H9 (cell line): ENCODE data around the gene BRF1. TPM values are rescaled to one million over a fixed set of nuclear protein-coding genes. Genes with fewer than 3 reads are reported as not detected.

ENCODE experiments used
- DNase-seq: peaks from one replicate; pipeline ENCODE4 v3.0.0-alpha.2; 2017
- H2AFZ ChIP-seq: one replicate; pipeline ENCODE4 v1.6.1; 2013; ENCODE audit warnings: mild to moderate bottlenecking, low read length, control low read depth, moderate library complexity
- H2AK5ac ChIP-seq: 2 replicates; pipeline ENCODE4 v1.6.1; 2013; ENCODE audit warnings: low read length, control low read depth, mixed read lengths; ENCODE audit not compliant: insufficient read length
- H2BK120ac ChIP-seq: one replicate; pipeline ENCODE4 v1.6.1; 2013; ENCODE audit warnings: low read depth, mild to moderate bottlenecking, low read length, control low read depth, inconsistent platforms; ENCODE audit not compliant: poor library complexity, severe bottlenecking
- H2BK12ac ChIP-seq: 2 replicates; pipeline ENCODE4 v1.6.1; 2013; ENCODE audit warnings: low read length, control low read depth, mixed read lengths, low read depth; ENCODE audit not compliant: insufficient read length
- H2BK15ac ChIP-seq: 2 replicates; pipeline ENCODE4 v1.6.1; 2013; ENCODE audit warnings: low read depth, low read length, control low read depth
- H2BK20ac ChIP-seq: one replicate; pipeline ENCODE4 v1.6.1; 2013; ENCODE audit warnings: low read depth, mild to moderate bottlenecking, low read length, control low read depth, inconsistent platforms; ENCODE audit not compliant: poor library complexity, severe bottlenecking
- H2BK5ac ChIP-seq: 2 replicates; pipeline ENCODE4 v1.6.1; 2013; ENCODE audit warnings: low read length, control low read depth, mixed read lengths; ENCODE audit not compliant: insufficient read length
- H3K14ac ChIP-seq: 2 replicates; pipeline ENCODE4 v1.6.1; 2013; ENCODE audit warnings: low read length, control low read depth; ENCODE audit not compliant: insufficient read depth
- H3K18ac ChIP-seq: 2 replicates; pipeline ENCODE4 v1.6.1; 2013; ENCODE audit warnings: low read depth, mild to moderate bottlenecking, mixed read lengths, low read length, control low read depth; ENCODE audit not compliant: insufficient read length
- H3K23ac ChIP-seq: 2 replicates; pipeline ENCODE4 v1.6.1; 2013; ENCODE audit warnings: low read length, control low read depth, mixed read lengths, low read depth; ENCODE audit not compliant: insufficient read length
- H3K23me2 ChIP-seq: 2 replicates; pipeline ENCODE4 v1.6.1; 2013; ENCODE audit warnings: low read depth, mild to moderate bottlenecking, mixed read lengths, low read length, control low read depth; ENCODE audit not compliant: insufficient read length, poor library complexity, severe bottlenecking
- H3K27ac ChIP-seq: 2 replicates; pipeline ENCODE4 v1.5.1; 2013; ENCODE audit warnings: low read length, control low read depth, mixed read lengths, low read depth; ENCODE audit not compliant: insufficient read length
- H3K27me3 ChIP-seq: 2 replicates; pipeline ENCODE4 v1.6.1; 2013; ENCODE audit warnings: low read length, control low read depth, inconsistent platforms; ENCODE audit not compliant: insufficient read depth
- H3K4ac ChIP-seq: 2 replicates; pipeline ENCODE4 v1.6.1; 2013; ENCODE audit warnings: low read depth, mild to moderate bottlenecking, control low read depth, inconsistent platforms, low read length, moderate library complexity
- H3K4me1 ChIP-seq: 2 replicates; pipeline ENCODE4 v1.6.1; 2013; ENCODE audit warnings: low read length, control low read depth, inconsistent platforms; ENCODE audit not compliant: insufficient read depth
- H3K4me2 ChIP-seq: 2 replicates; pipeline ENCODE4 v1.6.1; 2013; ENCODE audit warnings: low read length, control low read depth, mixed read lengths; ENCODE audit not compliant: insufficient read length, insufficient read depth
- H3K56ac ChIP-seq: 2 replicates; pipeline ENCODE4 v1.6.1; 2013; ENCODE audit warnings: low read depth, mild to moderate bottlenecking, mixed read lengths, low read length, control low read depth; ENCODE audit not compliant: insufficient read length
- H3K79me1 ChIP-seq: 2 replicates; pipeline ENCODE4 v1.6.1; 2013; ENCODE audit warnings: low read depth, mild to moderate bottlenecking, moderate library complexity, low read length, control low read depth, inconsistent platforms; ENCODE audit not compliant: insufficient read depth, poor library complexity, severe bottlenecking
- H3K79me2 ChIP-seq: 2 replicates; pipeline ENCODE4 v1.6.1; 2013; ENCODE audit warnings: low read length, control low read depth, inconsistent platforms; ENCODE audit not compliant: insufficient read depth
- H3K9ac ChIP-seq: 2 replicates; pipeline ENCODE4 v1.6.1; 2013; ENCODE audit warnings: low read length, control low read depth, mixed read lengths; ENCODE audit not compliant: insufficient read length; ENCODE audit errors: extremely low read depth
- H3K9me3 ChIP-seq: one replicate; pipeline ENCODE4 v1.6.1; 2013; ENCODE audit warnings: low read depth, low read length, inconsistent platforms; ENCODE audit not compliant: control insufficient read depth
- H3T11ph ChIP-seq: one replicate; pipeline ENCODE4 v1.6.1; 2013; ENCODE audit warnings: mild to moderate bottlenecking, low read length, control low read depth, inconsistent platforms
- H4K20me1 ChIP-seq: one replicate; pipeline ENCODE4 v1.6.1; 2013; ENCODE audit not compliant: control insufficient read depth, insufficient read length, insufficient read depth
- H4K5ac ChIP-seq: 2 replicates; pipeline ENCODE4 v1.6.1; 2013; ENCODE audit warnings: low read depth, mild to moderate bottlenecking, mixed read lengths, low read length, control low read depth; ENCODE audit not compliant: insufficient read length
- H4K8ac ChIP-seq: replicated peaks from 2 replicates; pipeline ENCODE4 v1.6.1; 2013; ENCODE audit warnings: low read length, control low read depth, mixed read lengths, low read depth; ENCODE audit not compliant: insufficient read length
- H4K91ac ChIP-seq: 2 replicates; pipeline ENCODE4 v1.6.1; 2013; ENCODE audit warnings: low read depth, mild to moderate bottlenecking, moderate library complexity, mixed read lengths, low read length, control low read depth; ENCODE audit not compliant: insufficient read length
- H3K27ac Mint-ChIP-seq, 3 experiments: 2 replicates in 2 of 3; 3 replicates in 1 of 3; pipeline ENCODE4 v1.8.0; 2020 to 2021; ENCODE audit warnings: mixed read lengths in 3 of 3, mild to moderate bottlenecking in 1 of 3, moderate library complexity in 1 of 3
- H3K27me3 Mint-ChIP-seq: 2 replicates; pipeline ENCODE4 v1.8.0; 2021; ENCODE audit warnings: low read depth, mild to moderate bottlenecking, moderate library complexity, mixed read lengths
- H3K36me3 Mint-ChIP-seq, 3 experiments: 2 replicates in 2 of 3; 3 replicates in 1 of 3; pipeline ENCODE4 v1.8.0; 2020 to 2021; ENCODE audit warnings: low read depth in 3 of 3, mixed read lengths in 3 of 3; ENCODE audit not compliant: insufficient read depth in 1 of 3
- H3K4me1 Mint-ChIP-seq, 2 experiments: 2 replicates each; pipeline ENCODE4 v1.8.0; 2020; ENCODE audit warnings: mixed read lengths in 2 of 2
- H3K4me3 Mint-ChIP-seq, 2 experiments: 2 replicates in 1 of 2; 3 replicates in 1 of 2; pipeline ENCODE4 v1.8.0; 2020 to 2021; ENCODE audit warnings: mild to moderate bottlenecking in 2 of 2, mixed read lengths in 2 of 2, moderate library complexity in 1 of 2
- H3K9me3 Mint-ChIP-seq, 2 experiments: 2 replicates in 1 of 2; 3 replicates in 1 of 2; pipeline ENCODE4 v1.8.0; 2020; ENCODE audit warnings: mild to moderate bottlenecking in 2 of 2, mixed read lengths in 2 of 2, moderate library complexity in 1 of 2
- WGBS: extraction: QIAGEN DNeasy Blood & Tissue Kit; methylation state at CpG from one replicate; pipeline ENCODE4 v1.1.7; 2013; ENCODE audit warnings: missing lambda C conversion rate, low lambda C conversion rate, mixed read lengths; ENCODE audit not compliant: insufficient read length; ENCODE audit errors: extremely low coverage; 5-methylcytosine and 5-hydroxymethylcytosine counted together
- total RNA-seq: library from RNA; stranded (reverse); gene quantifications from 2 replicates; pipeline ENCODE4 v1.2.1, GENCODE V29; 2021
- TF ChIP-seq, protein P1 (sequence below): fragments of 200-600 bp; sonication (generic); conservative IDR thresholded peaks from 3 replicates; pipeline ENCODE4 v1.8.0; 2021; ENCODE audit warnings: antibody characterized with exemption, mild to moderate bottlenecking

BRF1 gene
- total RNA-seq, 1 experiment from 2014 or later, result 28.3 TPM

DNA sequence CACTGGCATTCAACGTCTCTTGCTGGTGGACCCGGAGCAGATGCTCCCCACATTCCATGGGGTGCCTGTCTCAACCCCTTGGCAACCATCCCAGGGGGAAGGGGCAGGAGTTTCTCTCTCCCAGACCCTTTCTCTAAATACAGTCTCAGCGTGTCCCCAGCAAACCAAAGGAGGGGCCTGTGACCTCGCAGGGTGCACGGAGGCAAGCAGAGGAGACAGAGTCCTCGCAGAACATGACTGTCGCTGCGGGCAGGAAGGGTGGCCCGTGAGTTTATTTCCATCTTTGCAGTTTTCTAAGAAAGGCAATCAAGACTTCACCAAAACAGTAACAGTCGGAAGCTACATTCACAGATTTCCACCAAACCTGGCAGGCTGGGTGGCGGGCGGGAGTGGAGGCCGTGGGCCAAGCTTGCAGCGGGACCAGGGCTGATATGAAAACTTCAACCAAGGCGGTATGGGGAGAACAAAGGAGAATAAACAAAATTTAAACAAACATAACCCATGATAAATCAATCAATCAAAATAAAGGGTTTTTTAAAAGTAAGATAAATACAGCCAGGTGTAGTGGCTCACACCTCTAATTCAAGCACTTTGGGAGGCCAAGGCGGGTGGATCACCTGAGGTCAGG, 18.6 kb downstream of the BRF1 start:
- Histone ChIP-seq H3K4me1 (no peaks in the 10 kb centered on the region), H3K9ac (no peak overlapping the region), H3T11ph (no peak overlapping the region), H3K56ac (no peak overlapping the region), H3K27ac (no peak overlapping the region), H3K14ac (no peak overlapping the region), H2BK20ac (no peak overlapping the region), H4K8ac (no peak overlapping the region), H2BK15ac (no peak overlapping the region), H4K91ac (no peak overlapping the region), H4K5ac (no peak overlapping the region), H2AK5ac (no peak overlapping the region), H3K4me2 (no peak overlapping the region), H3K18ac (no peak overlapping the region), H3K4ac (no peak overlapping the region), H3K23ac (no peak overlapping the region), H3K79me2 (peaks cover 3% of the 10 kb centered on the region; the same call in 1 of the 2 replicates), H2BK5ac (no peak overlapping the region), H3K23me2 (no peaks in the 10 kb centered on the region), H3K27me3 (no peaks in the 10 kb centered on the region), H3K9me3 (no peaks in the 10 kb centered on the region), H3K79me1 (peaks cover 3% of the 10 kb centered on the region), H2AFZ (no peak overlapping the region), H2BK12ac (no peak overlapping the region), H2BK120ac (no peak overlapping the region), H4K20me1 (no peaks in the 10 kb centered on the region)
- H3K36me3 Mint-ChIP-seq, result peaks cover 0 to 8% (median 0%) of the 10 kb centered on the region in 3 experiments; a peak in 3 of 7 replicates
- H3K27me3 Mint-ChIP-seq, result no peaks in the 10 kb centered on the region
- DNase-seq, result no peak
- H3K27ac Mint-ChIP-seq, result peak overlapping the region in 2 of 3 experiments; percentile 15 to 28; a peak in 3 of 7 replicates
- H3K9me3 Mint-ChIP-seq, result no peaks in the 10 kb centered on the region
- TF ChIP-seq, protein P1, sequence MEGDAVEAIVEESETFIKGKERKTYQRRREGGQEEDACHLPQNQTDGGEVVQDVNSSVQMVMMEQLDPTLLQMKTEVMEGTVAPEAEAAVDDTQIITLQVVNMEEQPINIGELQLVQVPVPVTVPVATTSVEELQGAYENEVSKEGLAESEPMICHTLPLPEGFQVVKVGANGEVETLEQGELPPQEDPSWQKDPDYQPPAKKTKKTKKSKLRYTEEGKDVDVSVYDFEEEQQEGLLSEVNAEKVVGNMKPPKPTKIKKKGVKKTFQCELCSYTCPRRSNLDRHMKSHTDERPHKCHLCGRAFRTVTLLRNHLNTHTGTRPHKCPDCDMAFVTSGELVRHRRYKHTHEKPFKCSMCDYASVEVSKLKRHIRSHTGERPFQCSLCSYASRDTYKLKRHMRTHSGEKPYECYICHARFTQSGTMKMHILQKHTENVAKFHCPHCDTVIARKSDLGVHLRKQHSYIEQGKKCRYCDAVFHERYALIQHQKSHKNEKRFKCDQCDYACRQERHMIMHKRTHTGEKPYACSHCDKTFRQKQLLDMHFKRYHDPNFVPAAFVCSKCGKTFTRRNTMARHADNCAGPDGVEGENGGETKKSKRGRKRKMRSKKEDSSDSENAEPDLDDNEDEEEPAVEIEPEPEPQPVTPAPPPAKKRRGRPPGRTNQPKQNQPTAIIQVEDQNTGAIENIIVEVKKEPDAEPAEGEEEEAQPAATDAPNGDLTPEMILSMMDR, result 0 out of 3 replicates have a peak, but pooled peaks have one; percentile 6
- H3K4me3 Mint-ChIP-seq, result no peak overlapping the region; a peak in 1 of 5 replicates
- peaks cover 13 to 20% of the 10 kb centered on the region in 2 experiments for H3K4me1 Mint-ChIP-seq
- WGBS, result no CpG with 5 or more reads among the region's 16 CpGs
